Choroid plexus epithelial cell (primary cell): ENCODE data around the gene ZNF747.

Experiments used
- DNase-seq: peaks from one replicate; pipeline ENCODE4 v3.0.0-alpha.2; 2010; ENCODE audit warnings: low read depth
- H3K4me3 ChIP-seq: 2 replicates; pipeline ENCODE4 v1.5.1; 2011; ENCODE audit warnings: low read depth, mild to moderate bottlenecking, control low read depth, low read length, moderate library complexity
- CTCF ChIP-seq: conservative IDR thresholded peaks from 2 replicates; pipeline ENCODE4 v1.5.1; 2011; ENCODE audit warnings: low read depth, mild to moderate bottlenecking, control low read depth, inconsistent platforms, low read length, moderate library complexity

Gene ZNF747

GRCh38 chr16:30557707-30557956, 23.0 kb upstream of the ZNF747 start:
- peak; percentile 21 for DNase-seq
- TF ChIP-seq CTCF: no peak
- H3K4me3 ChIP-seq: peak overlapping the region; percentile 85

DNA sequence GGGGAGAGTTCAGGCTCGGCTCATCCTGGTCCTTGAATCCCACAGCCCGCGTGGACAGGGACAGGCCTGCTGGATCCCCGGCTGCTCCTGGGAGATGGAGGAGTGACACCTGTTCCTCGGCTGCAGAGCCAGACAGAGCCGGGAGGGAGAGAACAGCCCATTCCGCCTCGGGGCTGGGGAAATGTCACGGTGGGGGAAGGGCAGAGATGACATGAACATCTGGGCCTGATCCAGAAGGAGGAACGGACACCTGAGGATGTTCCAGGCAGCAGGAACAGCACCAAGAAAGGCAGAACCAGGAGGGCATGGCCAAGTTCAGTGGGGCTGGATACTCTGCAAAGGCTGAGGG, 21.4 kb upstream of the ZNF747 start:
- no peak for DNase-seq
- TF ChIP-seq CTCF: no peak
- H3K4me3 ChIP-seq: no peak overlapping the region

GRCh38 chr16:30555315-30556124, 20.9 kb upstream of the ZNF747 start:
- no peak for TF ChIP-seq CTCF
- no peak for DNase-seq
- H3K4me3 ChIP-seq: no peak overlapping the region

GRCh38 chr16:30554557-30555314, 20.1 kb upstream of the ZNF747 start:
- no peak overlapping the region for H3K4me3 ChIP-seq
- TF ChIP-seq CTCF: no peak
- DNase-seq: no peak

DNA sequence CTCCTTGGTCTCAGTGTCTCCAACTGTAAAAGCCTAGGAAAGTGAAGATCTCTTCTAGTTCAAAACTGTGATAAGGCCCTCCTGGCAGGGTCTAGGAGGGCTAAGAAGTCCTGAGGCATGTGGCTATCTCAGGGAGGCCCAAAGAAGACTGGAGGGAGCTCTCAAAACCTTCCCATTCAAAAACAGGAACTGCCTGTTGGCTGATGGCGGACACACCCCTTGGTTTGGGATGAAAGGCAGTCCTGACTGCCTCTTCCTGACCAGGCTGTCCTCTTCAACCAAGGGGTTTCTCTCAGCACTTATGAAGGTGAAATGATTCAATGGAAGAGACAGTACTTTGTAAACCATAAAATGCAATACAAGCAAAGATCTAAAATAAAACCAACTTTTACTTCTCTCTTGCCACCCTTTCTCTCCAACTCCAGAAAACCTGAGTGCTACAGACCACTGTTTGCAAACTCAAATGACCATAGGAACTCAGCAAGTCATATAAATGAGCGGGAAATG, 18.8 kb upstream of the ZNF747 start:
- no peak for DNase-seq

GRCh38 chr16:30552956-30553355, 18.3 kb upstream of the ZNF747 start:
- no peak for DNase-seq
- no peak overlapping the region for H3K4me3 ChIP-seq
- TF ChIP-seq CTCF: no peak

More for the DNA sequence above, 18.8 kb upstream of the ZNF747 start:
- TF ChIP-seq CTCF: no peak
- H3K4me3 ChIP-seq: no peak overlapping the region
